Measurements from ENCODE around the gene PDP2.
A peak's percentile ranks its signal among the peaks of the same experiment; 100 is the strongest.

PDP2 gene

GRCh38 chr16:66871840-66872239, 8.5 kb upstream of the PDP2 start:
- Histone ChIP-seq H3K4me3 (ENCODE audit: insufficient read depth, low read depth, low read length, poor library complexity, severe bottlenecking) (no peak overlapping the region), H3K27me3 (replicated peaks; ENCODE audit: control insufficient read depth, insufficient read depth, low read length, poor library complexity, severe bottlenecking) (no peaks in the 10 kb centered on the region), H3K36me3 (ENCODE audit: control insufficient read depth, insufficient read depth, low read length) (no peaks in the 10 kb centered on the region), H3K4me1 (ENCODE audit: control insufficient read depth, insufficient read depth, low read length, poor library complexity, severe bottlenecking) (no peaks in the 10 kb centered on the region), H3K27ac (ENCODE audit: insufficient read depth, low read length, poor library complexity, severe bottlenecking) (no peak overlapping the region), H3K9me3 (ENCODE audit: control insufficient read depth, low read length) (no peaks in the 10 kb centered on the region)
- no peak for DNase-seq

GRCh38 chr16:66872559-66872942, 7.8 kb upstream of the PDP2 start:
- H3K27me3 ChIP-seq (replicated peaks; ENCODE audit: control insufficient read depth, insufficient read depth, low read length, poor library complexity, severe bottlenecking): no peaks in the 10 kb centered on the region
- no peaks in the 10 kb centered on the region for H3K36me3 ChIP-seq (ENCODE audit: control insufficient read depth, insufficient read depth, low read length)
- H3K27ac ChIP-seq (ENCODE audit: insufficient read depth, low read length, poor library complexity, severe bottlenecking): no peak overlapping the region
- DNase-seq: no peak
- H3K9me3 ChIP-seq (ENCODE audit: control insufficient read depth, low read length): no peaks in the 10 kb centered on the region
- H3K4me3 ChIP-seq (ENCODE audit: insufficient read depth, low read depth, low read length, poor library complexity, severe bottlenecking): peak overlapping the region; percentile 50
- no peaks in the 10 kb centered on the region for H3K4me1 ChIP-seq (ENCODE audit: control insufficient read depth, insufficient read depth, low read length, poor library complexity, severe bottlenecking)

DNA sequence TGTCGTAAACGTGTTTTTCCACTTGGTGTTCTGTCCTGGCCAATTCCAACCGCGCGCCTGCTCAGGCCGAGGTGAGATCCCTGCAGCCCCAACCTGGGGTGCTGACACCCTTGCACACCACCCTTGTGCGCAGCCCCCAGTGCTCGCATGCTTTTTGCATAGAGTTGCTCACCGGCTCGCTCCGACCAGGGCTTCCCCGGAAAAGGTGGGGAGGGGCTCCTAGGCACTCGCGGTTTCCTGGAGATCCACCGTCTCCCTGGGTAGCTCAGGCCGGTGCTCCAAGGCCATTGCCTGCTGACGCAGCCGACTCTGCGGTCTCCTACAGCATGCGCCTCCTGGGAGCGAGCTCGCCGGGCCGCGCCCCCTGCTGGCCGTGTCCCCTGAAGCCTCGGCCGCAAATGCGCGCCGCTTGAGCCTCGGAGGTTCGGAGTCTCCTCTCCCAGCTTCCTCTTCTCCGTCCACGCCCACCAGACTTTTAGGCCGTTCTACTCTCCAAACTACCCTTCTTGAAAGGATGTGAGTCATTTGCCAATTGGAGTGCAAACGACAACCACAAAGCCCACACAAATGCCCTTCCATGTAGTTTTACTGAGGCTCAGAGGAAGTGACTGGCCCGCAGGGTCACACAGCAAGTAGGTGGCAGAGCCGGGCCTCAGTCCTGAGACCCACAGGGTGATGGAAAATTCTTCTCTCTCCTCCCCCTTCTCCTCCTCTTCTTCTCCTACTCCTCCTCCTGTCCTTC, 7.2 kb upstream of the PDP2 start:
- peak; percentile 77 to 82 (median 78) for DNase-seq
- H3K36me3 ChIP-seq (ENCODE audit: control insufficient read depth, insufficient read depth, low read length): no peaks in the 10 kb centered on the region
- H3K27ac ChIP-seq (ENCODE audit: insufficient read depth, low read length, poor library complexity, severe bottlenecking): peak overlapping the region; percentile 27
- no peaks in the 10 kb centered on the region for H3K9me3 ChIP-seq (ENCODE audit: control insufficient read depth, low read length)
- no peaks in the 10 kb centered on the region for H3K4me1 ChIP-seq (ENCODE audit: control insufficient read depth, insufficient read depth, low read length, poor library complexity, severe bottlenecking)
- peak overlapping the region; percentile 50 for H3K4me3 ChIP-seq (ENCODE audit: insufficient read depth, low read depth, low read length, poor library complexity, severe bottlenecking)
- no peaks in the 10 kb centered on the region for H3K27me3 ChIP-seq (replicated peaks; ENCODE audit: control insufficient read depth, insufficient read depth, low read length, poor library complexity, severe bottlenecking)

GRCh38 chr16:66873685-66874055, 6.6 kb upstream of the PDP2 start:
- Histone ChIP-seq H3K27me3 (replicated peaks; ENCODE audit: control insufficient read depth, insufficient read depth, low read length, poor library complexity, severe bottlenecking) (no peaks in the 10 kb centered on the region), H3K27ac (ENCODE audit: insufficient read depth, low read length, poor library complexity, severe bottlenecking) (no peak overlapping the region), H3K9me3 (ENCODE audit: control insufficient read depth, low read length) (no peaks in the 10 kb centered on the region), H3K4me1 (ENCODE audit: control insufficient read depth, insufficient read depth, low read length, poor library complexity, severe bottlenecking) (no peaks in the 10 kb centered on the region), H3K36me3 (ENCODE audit: control insufficient read depth, insufficient read depth, low read length) (no peaks in the 10 kb centered on the region), H3K4me3 (ENCODE audit: insufficient read depth, low read depth, low read length, poor library complexity, severe bottlenecking) (no peak overlapping the region)
- no peak for DNase-seq

- no peaks in the 10 kb centered on the region for H3K36me3 ChIP-seq (ENCODE audit: control insufficient read depth, insufficient read depth, low read length)
- no peak overlapping the region for H3K27ac ChIP-seq (ENCODE audit: insufficient read depth, low read length, poor library complexity, severe bottlenecking)
- no peaks in the 10 kb centered on the region for H3K9me3 ChIP-seq (ENCODE audit: control insufficient read depth, low read length)
- DNase-seq: no peak
- H3K4me3 ChIP-seq (ENCODE audit: insufficient read depth, low read depth, low read length, poor library complexity, severe bottlenecking): no peak overlapping the region
- H3K4me1 ChIP-seq (ENCODE audit: control insufficient read depth, insufficient read depth, low read length, poor library complexity, severe bottlenecking): no peaks in the 10 kb centered on the region
- H3K27me3 ChIP-seq (replicated peaks; ENCODE audit: control insufficient read depth, insufficient read depth, low read length, poor library complexity, severe bottlenecking): no peaks in the 10 kb centered on the region
Observed at GRCh38 chr16:66874079-66874775, 6.1 kb upstream of the PDP2 start.

DNA sequence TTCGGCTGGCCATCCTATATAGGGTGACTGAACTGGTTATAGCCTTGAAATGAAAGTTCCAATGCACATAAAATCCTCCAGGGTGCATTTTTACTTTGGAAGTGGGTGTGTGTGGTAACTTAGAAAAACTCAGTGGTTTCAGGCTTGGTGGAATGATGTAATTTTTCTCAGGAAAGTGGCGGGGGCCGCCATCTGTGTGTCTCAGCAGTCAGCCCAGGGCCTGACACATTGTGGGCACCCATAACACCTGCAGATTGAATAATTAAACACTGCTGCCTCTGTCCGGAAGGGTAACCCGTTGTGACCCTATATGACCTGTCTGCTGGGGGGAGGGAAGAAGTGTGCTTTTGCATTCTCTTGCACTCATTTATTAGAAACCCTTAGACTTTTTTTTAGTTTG, 2.2 kb upstream of the PDP2 start:
- no peaks in the 10 kb centered on the region for H3K36me3 ChIP-seq (ENCODE audit: control insufficient read depth, insufficient read depth, low read length)
- DNase-seq: no peak
- H3K27ac ChIP-seq (ENCODE audit: insufficient read depth, low read length, poor library complexity, severe bottlenecking): no peak overlapping the region
- H3K4me1 ChIP-seq (ENCODE audit: control insufficient read depth, insufficient read depth, low read length, poor library complexity, severe bottlenecking): peaks cover 11% of the 10 kb centered on the region
- no peaks in the 10 kb centered on the region for H3K9me3 ChIP-seq (ENCODE audit: control insufficient read depth, low read length)
- no peaks in the 10 kb centered on the region for H3K27me3 ChIP-seq (replicated peaks; ENCODE audit: control insufficient read depth, insufficient read depth, low read length, poor library complexity, severe bottlenecking)
- no peak overlapping the region for H3K4me3 ChIP-seq (ENCODE audit: insufficient read depth, low read depth, low read length, poor library complexity, severe bottlenecking)

GRCh38 chr16:66881014-66881417, 701 bp downstream of the PDP2 start:
- DNase-seq: no peak
- H3K27ac ChIP-seq (ENCODE audit: insufficient read depth, low read length, poor library complexity, severe bottlenecking): peak overlapping the region; percentile 66
- no peaks in the 10 kb centered on the region for H3K27me3 ChIP-seq (replicated peaks; ENCODE audit: control insufficient read depth, insufficient read depth, low read length, poor library complexity, severe bottlenecking)
- H3K4me1 ChIP-seq (ENCODE audit: control insufficient read depth, insufficient read depth, low read length, poor library complexity, severe bottlenecking): peaks cover 11% of the 10 kb centered on the region
- no peaks in the 10 kb centered on the region for H3K9me3 ChIP-seq (ENCODE audit: control insufficient read depth, low read length)
- peaks cover 19% of the 10 kb centered on the region for H3K36me3 ChIP-seq (ENCODE audit: control insufficient read depth, insufficient read depth, low read length)
- H3K4me3 ChIP-seq (ENCODE audit: insufficient read depth, low read depth, low read length, poor library complexity, severe bottlenecking): peak overlapping the region; percentile 91

DNA sequence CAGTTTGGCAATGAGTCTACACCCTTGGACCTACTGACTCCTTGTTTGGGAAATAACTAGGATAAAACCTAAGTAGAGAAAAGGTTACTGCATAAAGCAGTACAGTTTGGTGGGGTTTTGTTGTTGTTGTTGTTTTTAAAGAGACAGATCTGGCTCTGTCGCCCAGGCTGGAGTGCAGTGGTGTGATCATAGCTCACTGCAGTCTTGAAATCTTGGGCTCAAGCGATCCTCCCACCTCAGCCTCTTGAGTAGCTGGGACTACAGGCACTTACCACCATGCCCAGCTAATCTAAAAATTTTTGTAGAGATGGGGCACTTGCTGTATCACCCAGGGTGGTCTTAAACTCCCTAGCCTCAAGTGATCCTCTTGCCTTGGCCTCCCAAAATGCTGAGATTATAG, 1.2 kb downstream of the PDP2 start:
- Histone ChIP-seq H3K9me3 (ENCODE audit: control insufficient read depth, low read length) (no peaks in the 10 kb centered on the region), H3K4me3 (ENCODE audit: insufficient read depth, low read depth, low read length, poor library complexity, severe bottlenecking) (peak overlapping the region; percentile 91), H3K27ac (ENCODE audit: insufficient read depth, low read length, poor library complexity, severe bottlenecking) (no peak overlapping the region), H3K36me3 (ENCODE audit: control insufficient read depth, insufficient read depth, low read length) (peaks cover 19% of the 10 kb centered on the region), H3K4me1 (ENCODE audit: control insufficient read depth, insufficient read depth, low read length, poor library complexity, severe bottlenecking) (peaks cover 11% of the 10 kb centered on the region), H3K27me3 (replicated peaks; ENCODE audit: control insufficient read depth, insufficient read depth, low read length, poor library complexity, severe bottlenecking) (no peaks in the 10 kb centered on the region)
- no peak for DNase-seq

- peaks cover 19% of the 10 kb centered on the region for H3K36me3 ChIP-seq (ENCODE audit: control insufficient read depth, insufficient read depth, low read length)
- H3K9me3 ChIP-seq (ENCODE audit: control insufficient read depth, low read length): no peaks in the 10 kb centered on the region
- H3K4me1 ChIP-seq (ENCODE audit: control insufficient read depth, insufficient read depth, low read length, poor library complexity, severe bottlenecking): peaks cover 11% of the 10 kb centered on the region
- no peak overlapping the region for H3K4me3 ChIP-seq (ENCODE audit: insufficient read depth, low read depth, low read length, poor library complexity, severe bottlenecking)
- DNase-seq: no peak
- H3K27me3 ChIP-seq (replicated peaks; ENCODE audit: control insufficient read depth, insufficient read depth, low read length, poor library complexity, severe bottlenecking): no peaks in the 10 kb centered on the region
- no peak overlapping the region for H3K27ac ChIP-seq (ENCODE audit: insufficient read depth, low read length, poor library complexity, severe bottlenecking)
Observed at GRCh38 chr16:66881964-66882508, 1.7 kb downstream of the PDP2 start.

GRCh38 chr16:66882702-66883101, 2.4 kb downstream of the PDP2 start:
- Histone ChIP-seq H3K4me3 (ENCODE audit: insufficient read depth, low read depth, low read length, poor library complexity, severe bottlenecking) (no peak overlapping the region), H3K27me3 (replicated peaks; ENCODE audit: control insufficient read depth, insufficient read depth, low read length, poor library complexity, severe bottlenecking) (no peaks in the 10 kb centered on the region), H3K27ac (ENCODE audit: insufficient read depth, low read length, poor library complexity, severe bottlenecking) (no peak overlapping the region), H3K4me1 (ENCODE audit: control insufficient read depth, insufficient read depth, low read length, poor library complexity, severe bottlenecking) (peaks cover 11% of the 10 kb centered on the region), H3K9me3 (ENCODE audit: control insufficient read depth, low read length) (no peaks in the 10 kb centered on the region), H3K36me3 (ENCODE audit: control insufficient read depth, insufficient read depth, low read length) (peaks cover 19% of the 10 kb centered on the region)
- DNase-seq: no peak
